Measurements from ENCODE around the gene MUC13. TPM values are rescaled to one million over a fixed set of nuclear protein-coding genes. Genes with fewer than 3 reads are reported as not detected.

Gene MUC13
- total RNA-seq, 1 donor from 2014 or later = not detected

DNA sequence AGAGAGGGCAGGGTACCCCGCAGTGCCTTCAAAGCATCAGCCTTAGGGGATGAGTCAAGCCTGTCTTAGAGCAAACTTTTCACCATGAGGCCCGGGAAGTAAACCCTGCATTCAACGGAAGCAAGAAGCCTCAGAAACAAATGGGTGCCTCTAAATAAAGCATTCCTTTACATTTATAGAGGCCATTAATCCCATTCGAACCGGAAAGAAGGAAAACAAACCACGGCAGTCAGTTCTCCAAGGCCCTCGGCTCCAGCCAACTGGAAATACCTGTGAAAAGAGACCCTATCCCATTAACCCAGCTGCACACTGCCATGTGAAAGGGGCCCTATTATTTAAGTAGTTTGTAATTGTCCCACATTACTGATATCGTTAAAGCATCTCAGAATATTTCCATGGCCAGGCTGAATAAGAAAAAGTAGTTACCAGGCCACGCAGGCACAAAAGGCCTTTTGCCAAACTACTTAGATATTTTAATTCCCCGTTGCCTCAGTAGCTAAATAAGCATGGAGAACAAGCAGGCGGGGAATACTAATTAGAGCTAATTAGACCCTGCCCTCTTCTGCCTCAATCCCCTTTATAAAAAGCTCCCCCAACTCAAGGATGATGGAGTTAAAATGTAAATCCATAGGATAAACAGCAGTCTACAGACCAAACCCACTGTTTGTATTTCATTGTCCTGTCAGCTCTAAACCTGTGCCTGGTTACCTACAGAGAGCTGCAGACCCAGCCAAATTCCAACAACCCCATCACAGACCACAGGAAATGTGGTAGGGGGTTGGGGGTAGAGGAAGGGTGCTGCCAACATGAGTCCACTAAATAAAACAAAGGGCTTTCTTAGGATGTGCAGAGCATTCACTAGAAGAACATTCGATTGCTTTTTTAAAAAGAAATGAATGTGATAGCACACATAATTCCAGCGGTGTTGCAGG is 51.5 kb downstream of the MUC13 start:
- Mint-ChIP-seq H3K4me3 (peak overlapping the region; percentile 92), H3K27ac (peak overlapping the region; percentile 46), H3K4me1 (peaks cover 58% of the 10 kb centered on the region), H3K27me3 (ENCODE audit: insufficient read depth, low read depth) (peaks cover 8% of the 10 kb centered on the region), H3K36me3 (no peaks in the 10 kb centered on the region), H3K9me3 (no peaks in the 10 kb centered on the region)
- H4K20me1 ChIP-seq (ENCODE audit: low read depth) = peaks cover 35% of the 10 kb centered on the region
- H3K27me3 ChIP-seq = peaks cover 4% of the 10 kb centered on the region
- H3K4me1 ChIP-seq = peaks cover 38% of the 10 kb centered on the region
- peak; percentile 84 for DNase-seq (ENCODE audit: low spot score)
- H3K4me2 ChIP-seq = peak overlapping the region; percentile 83
- no peaks in the 10 kb centered on the region for H3K9me3 ChIP-seq (ENCODE audit: low read depth)
- H3K36me3 ChIP-seq = no peaks in the 10 kb centered on the region
- H3K79me2 ChIP-seq (ENCODE audit: low read depth) = peaks cover 67% of the 10 kb centered on the region
- no peak overlapping the region for H2AFZ ChIP-seq (replicated peaks)
- TF ChIP-seq EZH2 (IDR thresholded peaks at IDR 0.05) (no peak), EZH2phosphoT487 (IDR thresholded peaks at IDR 0.05) (no peak)
- TF ChIP-seq, protein P1, sequence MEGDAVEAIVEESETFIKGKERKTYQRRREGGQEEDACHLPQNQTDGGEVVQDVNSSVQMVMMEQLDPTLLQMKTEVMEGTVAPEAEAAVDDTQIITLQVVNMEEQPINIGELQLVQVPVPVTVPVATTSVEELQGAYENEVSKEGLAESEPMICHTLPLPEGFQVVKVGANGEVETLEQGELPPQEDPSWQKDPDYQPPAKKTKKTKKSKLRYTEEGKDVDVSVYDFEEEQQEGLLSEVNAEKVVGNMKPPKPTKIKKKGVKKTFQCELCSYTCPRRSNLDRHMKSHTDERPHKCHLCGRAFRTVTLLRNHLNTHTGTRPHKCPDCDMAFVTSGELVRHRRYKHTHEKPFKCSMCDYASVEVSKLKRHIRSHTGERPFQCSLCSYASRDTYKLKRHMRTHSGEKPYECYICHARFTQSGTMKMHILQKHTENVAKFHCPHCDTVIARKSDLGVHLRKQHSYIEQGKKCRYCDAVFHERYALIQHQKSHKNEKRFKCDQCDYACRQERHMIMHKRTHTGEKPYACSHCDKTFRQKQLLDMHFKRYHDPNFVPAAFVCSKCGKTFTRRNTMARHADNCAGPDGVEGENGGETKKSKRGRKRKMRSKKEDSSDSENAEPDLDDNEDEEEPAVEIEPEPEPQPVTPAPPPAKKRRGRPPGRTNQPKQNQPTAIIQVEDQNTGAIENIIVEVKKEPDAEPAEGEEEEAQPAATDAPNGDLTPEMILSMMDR (IDR thresholded peaks at IDR 0.05) = no peak
- peaks cover 61% of the 10 kb centered on the region for H3F3A ChIP-seq (ENCODE audit: low read depth)
- no peak overlapping the region for H3K9ac ChIP-seq
- peak overlapping the region; percentile 22 for H3K4me3 ChIP-seq
- peak overlapping the region; percentile 95 for H3K27ac ChIP-seq

- H3K9me3 ChIP-seq (ENCODE audit: low read depth) = no peaks in the 10 kb centered on the region
- peaks cover 76% of the 10 kb centered on the region for H3K79me2 ChIP-seq (ENCODE audit: low read depth)
- H3K36me3 ChIP-seq = no peaks in the 10 kb centered on the region
- peak overlapping the region; percentile 95 for H3K27ac ChIP-seq
- H2AFZ ChIP-seq (replicated peaks) = no peak overlapping the region
- peak overlapping the region; percentile 22 for H3K4me3 ChIP-seq
- H3F3A ChIP-seq (ENCODE audit: low read depth) = peaks cover 51% of the 10 kb centered on the region
- H3K36me3 Mint-ChIP-seq = no peaks in the 10 kb centered on the region
- H3K4me1 Mint-ChIP-seq = peaks cover 60% of the 10 kb centered on the region
- peaks cover 6% of the 10 kb centered on the region for H3K27me3 Mint-ChIP-seq (ENCODE audit: insufficient read depth, low read depth)
- DNase-seq (ENCODE audit: low spot score) = no peak
- TF ChIP-seq EZH2phosphoT487 (IDR thresholded peaks at IDR 0.05) (no peak), EZH2 (IDR thresholded peaks at IDR 0.05) (no peak)
- TF ChIP-seq, protein P1 (IDR thresholded peaks at IDR 0.05) = no peak
- peaks cover 38% of the 10 kb centered on the region for H3K4me1 ChIP-seq
- H4K20me1 ChIP-seq (ENCODE audit: low read depth) = peaks cover 42% of the 10 kb centered on the region
- peak overlapping the region; percentile 17 for H3K4me3 Mint-ChIP-seq
- H3K27me3 ChIP-seq = no peaks in the 10 kb centered on the region
- H3K9me3 Mint-ChIP-seq = no peaks in the 10 kb centered on the region
- H3K27ac Mint-ChIP-seq = no peak overlapping the region
- H3K9ac ChIP-seq = no peak overlapping the region
- peak overlapping the region; percentile 83 for H3K4me2 ChIP-seq
These were observed 52.4 kb downstream of the MUC13 start for GRCh38 chr3:124881976-124882697.

DNA sequence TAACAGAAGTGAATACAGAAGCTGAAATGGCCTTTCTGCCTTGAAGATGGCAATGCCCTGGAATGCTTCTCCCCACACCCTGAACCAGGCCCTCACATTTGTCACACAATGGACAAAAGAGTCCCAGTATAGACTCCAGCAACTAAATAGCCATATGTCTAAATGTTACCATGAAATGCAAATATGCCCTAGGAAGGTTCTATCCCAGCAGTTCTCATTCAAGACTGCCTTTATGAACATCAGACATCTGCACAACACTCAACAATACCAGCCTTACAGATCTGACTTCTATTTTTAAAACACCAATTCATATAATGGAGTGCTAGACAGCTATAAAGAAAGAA is 55.2 kb downstream of the MUC13 start:
- Histone ChIP-seq H3K4me1 (peaks cover 31% of the 10 kb centered on the region), H3K27ac (no peak overlapping the region), H3K36me3 (no peaks in the 10 kb centered on the region), H3K4me2 (no peak overlapping the region), H3K27me3 (no peaks in the 10 kb centered on the region), H3K79me2 (ENCODE audit: low read depth) (peaks cover 82% of the 10 kb centered on the region), H4K20me1 (ENCODE audit: low read depth) (peaks cover 54% of the 10 kb centered on the region), H2AFZ (replicated peaks) (no peak overlapping the region), H3K9ac (no peak overlapping the region), H3K4me3 (no peak overlapping the region), H3F3A (ENCODE audit: low read depth) (peaks cover 27% of the 10 kb centered on the region), H3K9me3 (ENCODE audit: low read depth) (no peaks in the 10 kb centered on the region)
- Mint-ChIP-seq H3K9me3 (peaks cover 4% of the 10 kb centered on the region), H3K27me3 (ENCODE audit: insufficient read depth, low read depth) (peaks cover 2% of the 10 kb centered on the region), H3K27ac (no peak overlapping the region), H3K4me3 (no peak overlapping the region), H3K4me1 (peaks cover 57% of the 10 kb centered on the region), H3K36me3 (no peaks in the 10 kb centered on the region)
- DNase-seq (ENCODE audit: low spot score) = no peak
- TF ChIP-seq, protein P1 (IDR thresholded peaks at IDR 0.05) = no peak

Data from neural progenitor cell (in vitro differentiated cells).